Kidney (tissue), 2 donors: ENCODE results near the gene CT45A3. TPM values are rescaled to one million over a fixed set of nuclear protein-coding genes. Genes with fewer than 3 reads are reported as not detected.

Experiments used
- polyA plus RNA-seq: library from polyadenylated mRNA; stranded (reverse); fragments of 350-450 nt; fragmentation: Illumina TruSeq; extraction: RNeasy Lipid Tissue Mini Kit (QIAGEN cat#74804); gene quantifications from one replicate; pipeline ENCODE4 v1.2.3, GENCODE V29; 2014; ENCODE audit warnings: low read depth, low replicate concordance; ENCODE audit not compliant: insufficient read depth
- total RNA-seq: library from RNA; stranded (reverse); fragmentation: NEBNext Ultra II Directional; extraction: Animal tissue kit (Norgen Biotek cat#: 25700); gene quantifications from one replicate; pipeline ENCODE4 v1.2.1, GENCODE V29; 2021
- donor health status: DM: yes; HTN: yes; CAD: no.

The CT45A3 gene
- total and polyA plus RNA-seq, 2 donors from 2014 or later, result not detected

Other genes with a start within 250 kb of the CT45A3 start
- gene INTS6L, start 247.5 kb downstream of the CT45A3 start, total RNA-seq, result 7.7 TPM
- 4.7 TPM for gene INTS6L, start 247.5 kb downstream of the CT45A3 start, polyA plus RNA-seq
- not detected for gene CT45A1, start 54.6 kb downstream of the CT45A3 start, total RNA-seq
- not detected for gene CT45A1, start 54.6 kb downstream of the CT45A3 start, polyA plus RNA-seq
- gene CT45A5, start 17.3 kb upstream of the CT45A3 start, total RNA-seq, result not detected
- gene CT45A5, start 17.3 kb upstream of the CT45A3 start, polyA plus RNA-seq, result not detected
- gene CT45A6, start 34.6 kb upstream of the CT45A3 start, total RNA-seq, result not detected
- not detected for gene CT45A6, start 34.6 kb upstream of the CT45A3 start, polyA plus RNA-seq
- not detected for gene CT45A2, start 51.8 kb upstream of the CT45A3 start, total RNA-seq
- not detected for gene CT45A2, start 51.8 kb upstream of the CT45A3 start, polyA plus RNA-seq
- not detected for gene CT45A7, start 69.1 kb upstream of the CT45A3 start, total RNA-seq
- gene CT45A7, start 69.1 kb upstream of the CT45A3 start, polyA plus RNA-seq, result not detected
- not detected for gene CT45A8, start 86.3 kb upstream of the CT45A3 start, total RNA-seq
- not detected for gene CT45A8, start 86.3 kb upstream of the CT45A3 start, polyA plus RNA-seq
- gene CT45A9, start 103.6 kb upstream of the CT45A3 start, total RNA-seq, result not detected
- not detected for gene CT45A9, start 103.6 kb upstream of the CT45A3 start, polyA plus RNA-seq
- gene CT45A10, start 125.3 kb upstream of the CT45A3 start, total RNA-seq, result not detected
- gene CT45A10, start 125.3 kb upstream of the CT45A3 start, polyA plus RNA-seq, result not detected
- not detected for gene SAGE1, start 125.5 kb upstream of the CT45A3 start, total RNA-seq
- gene SAGE1, start 125.5 kb upstream of the CT45A3 start, polyA plus RNA-seq, result not detected
- 30.9 TPM for gene MMGT1, start 205.8 kb upstream of the CT45A3 start, total RNA-seq
- gene MMGT1, start 205.8 kb upstream of the CT45A3 start, polyA plus RNA-seq, result 15.3 TPM
- 14.1 TPM for gene SLC9A6, start 217.2 kb upstream of the CT45A3 start, total RNA-seq
- gene SLC9A6, start 217.2 kb upstream of the CT45A3 start, polyA plus RNA-seq, result 7.2 TPM